Measurements from ENCODE around the gene TINCR.
"Not testable (repeated sequence)": the region's sequence is repeated elsewhere in the genome, so short reads cannot be mapped to it uniquely, and the experiment has no call there.

- TF ChIP-seq ZFP30 (CRISPR knock-in tag; IDR thresholded peaks at IDR 0.05); PATZ1 (CRISPR knock-in tag; IDR thresholded peaks at IDR 0.05; ENCODE audit: borderline replicate concordance); ISL1 (CRISPR knock-in tag; IDR thresholded peaks at IDR 0.05); ZNF70 (CRISPR knock-in tag; IDR thresholded peaks at IDR 0.05); CSRNP3 (CRISPR knock-in tag; IDR thresholded peaks at IDR 0.05); ZNF8 (CRISPR knock-in tag; IDR thresholded peaks at IDR 0.05); TOX (CRISPR knock-in tag; IDR thresholded peaks at IDR 0.05; ENCODE audit: borderline replicate concordance); ZFP3 (CRISPR knock-in tag; IDR thresholded peaks at IDR 0.05); ZNF565 (CRISPR knock-in tag; conservative IDR thresholded peaks at IDR 0.05; ENCODE audit: low read depth); ZC3H10 (CRISPR knock-in tag; IDR thresholded peaks at IDR 0.05); SNAI2 (CRISPR knock-in tag; IDR thresholded peaks at IDR 0.05); ESRRG (CRISPR knock-in tag; IDR thresholded peaks at IDR 0.05): not testable (repeated sequence)
- TF ChIP-seq, protein P1, sequence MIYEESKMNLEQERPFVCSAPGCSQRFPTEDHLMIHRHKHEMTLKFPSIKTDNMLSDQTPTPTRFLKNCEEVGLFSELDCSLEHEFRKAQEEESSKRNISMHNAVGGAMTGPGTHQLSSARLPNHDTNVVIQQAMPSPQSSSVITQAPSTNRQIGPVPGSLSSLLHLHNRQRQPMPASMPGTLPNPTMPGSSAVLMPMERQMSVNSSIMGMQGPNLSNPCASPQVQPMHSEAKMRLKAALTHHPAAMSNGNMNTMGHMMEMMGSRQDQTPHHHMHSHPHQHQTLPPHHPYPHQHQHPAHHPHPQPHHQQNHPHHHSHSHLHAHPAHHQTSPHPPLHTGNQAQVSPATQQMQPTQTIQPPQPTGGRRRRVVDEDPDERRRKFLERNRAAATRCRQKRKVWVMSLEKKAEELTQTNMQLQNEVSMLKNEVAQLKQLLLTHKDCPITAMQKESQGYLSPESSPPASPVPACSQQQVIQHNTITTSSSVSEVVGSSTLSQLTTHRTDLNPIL (CRISPR knock-in tag; IDR thresholded peaks at IDR 0.05; ENCODE audit: low read depth), result not testable (repeated sequence)
Measured at GRCh38 chr19:5536982-5537579, 30.7 kb downstream of the TINCR start.
